ENCODE measurements around the gene OR2A25.

DNA sequence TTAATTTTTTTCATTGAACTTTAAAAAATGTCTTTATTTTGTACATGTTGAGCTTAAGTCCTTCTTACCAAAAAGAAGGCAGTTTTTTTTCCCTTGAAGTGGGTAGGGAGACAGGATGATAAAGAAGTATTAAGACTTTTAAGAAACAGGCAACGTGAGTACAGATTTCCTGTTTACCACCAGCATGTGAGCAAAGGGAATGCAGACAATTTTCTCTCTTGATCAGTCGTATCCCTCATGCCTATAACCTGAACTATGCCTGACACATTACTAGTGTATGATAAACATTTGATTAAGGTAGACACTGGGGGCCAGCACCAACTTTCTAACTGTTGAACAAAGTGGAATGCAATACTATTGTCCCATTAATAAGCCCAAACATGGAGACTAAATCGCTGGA lies 31.0 kb downstream of the OR2A25 start:
- TF ChIP-seq GATAD2B (conservative IDR thresholded peaks at IDR 0.05; ENCODE audit: low read depth), result no peak
- TF ChIP-seq POLR2AphosphoS5 (IDR thresholded peaks at IDR 0.05; ENCODE audit: low read length), result no peak
- TF ChIP-seq, protein P1, sequence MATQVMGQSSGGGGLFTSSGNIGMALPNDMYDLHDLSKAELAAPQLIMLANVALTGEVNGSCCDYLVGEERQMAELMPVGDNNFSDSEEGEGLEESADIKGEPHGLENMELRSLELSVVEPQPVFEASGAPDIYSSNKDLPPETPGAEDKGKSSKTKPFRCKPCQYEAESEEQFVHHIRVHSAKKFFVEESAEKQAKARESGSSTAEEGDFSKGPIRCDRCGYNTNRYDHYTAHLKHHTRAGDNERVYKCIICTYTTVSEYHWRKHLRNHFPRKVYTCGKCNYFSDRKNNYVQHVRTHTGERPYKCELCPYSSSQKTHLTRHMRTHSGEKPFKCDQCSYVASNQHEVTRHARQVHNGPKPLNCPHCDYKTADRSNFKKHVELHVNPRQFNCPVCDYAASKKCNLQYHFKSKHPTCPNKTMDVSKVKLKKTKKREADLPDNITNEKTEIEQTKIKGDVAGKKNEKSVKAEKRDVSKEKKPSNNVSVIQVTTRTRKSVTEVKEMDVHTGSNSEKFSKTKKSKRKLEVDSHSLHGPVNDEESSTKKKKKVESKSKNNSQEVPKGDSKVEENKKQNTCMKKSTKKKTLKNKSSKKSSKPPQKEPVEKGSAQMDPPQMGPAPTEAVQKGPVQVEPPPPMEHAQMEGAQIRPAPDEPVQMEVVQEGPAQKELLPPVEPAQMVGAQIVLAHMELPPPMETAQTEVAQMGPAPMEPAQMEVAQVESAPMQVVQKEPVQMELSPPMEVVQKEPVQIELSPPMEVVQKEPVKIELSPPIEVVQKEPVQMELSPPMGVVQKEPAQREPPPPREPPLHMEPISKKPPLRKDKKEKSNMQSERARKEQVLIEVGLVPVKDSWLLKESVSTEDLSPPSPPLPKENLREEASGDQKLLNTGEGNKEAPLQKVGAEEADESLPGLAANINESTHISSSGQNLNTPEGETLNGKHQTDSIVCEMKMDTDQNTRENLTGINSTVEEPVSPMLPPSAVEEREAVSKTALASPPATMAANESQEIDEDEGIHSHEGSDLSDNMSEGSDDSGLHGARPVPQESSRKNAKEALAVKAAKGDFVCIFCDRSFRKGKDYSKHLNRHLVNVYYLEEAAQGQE (IDR thresholded peaks at IDR 0.05; ENCODE audit: low read depth, low read length), result no peak
- no peak for TF ChIP-seq RFX5 (IDR thresholded peaks at IDR 0.05; ENCODE audit: low read depth, low read length)
- no peak for TF ChIP-seq NFXL1 (IDR thresholded peaks at IDR 0.05; ENCODE audit: borderline replicate concordance)
- TF ChIP-seq, protein P2, sequence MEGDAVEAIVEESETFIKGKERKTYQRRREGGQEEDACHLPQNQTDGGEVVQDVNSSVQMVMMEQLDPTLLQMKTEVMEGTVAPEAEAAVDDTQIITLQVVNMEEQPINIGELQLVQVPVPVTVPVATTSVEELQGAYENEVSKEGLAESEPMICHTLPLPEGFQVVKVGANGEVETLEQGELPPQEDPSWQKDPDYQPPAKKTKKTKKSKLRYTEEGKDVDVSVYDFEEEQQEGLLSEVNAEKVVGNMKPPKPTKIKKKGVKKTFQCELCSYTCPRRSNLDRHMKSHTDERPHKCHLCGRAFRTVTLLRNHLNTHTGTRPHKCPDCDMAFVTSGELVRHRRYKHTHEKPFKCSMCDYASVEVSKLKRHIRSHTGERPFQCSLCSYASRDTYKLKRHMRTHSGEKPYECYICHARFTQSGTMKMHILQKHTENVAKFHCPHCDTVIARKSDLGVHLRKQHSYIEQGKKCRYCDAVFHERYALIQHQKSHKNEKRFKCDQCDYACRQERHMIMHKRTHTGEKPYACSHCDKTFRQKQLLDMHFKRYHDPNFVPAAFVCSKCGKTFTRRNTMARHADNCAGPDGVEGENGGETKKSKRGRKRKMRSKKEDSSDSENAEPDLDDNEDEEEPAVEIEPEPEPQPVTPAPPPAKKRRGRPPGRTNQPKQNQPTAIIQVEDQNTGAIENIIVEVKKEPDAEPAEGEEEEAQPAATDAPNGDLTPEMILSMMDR (IDR thresholded peaks at IDR 0.05 in 2 of 3, conservative IDR thresholded peaks at IDR 0.05 in 1 of 3; ENCODE audit: control insufficient read depth in 2 of 3, extremely low read depth in 1 of 3, insufficient read depth in 1 of 3, low read depth in 3 of 3, low read length in 3 of 3), result no peak
- TF ChIP-seq BRCA1 (IDR thresholded peaks at IDR 0.05; ENCODE audit: low read depth, low read length), result no peak

All from GM12878 (cell line).